Ishikawa (cell line): ENCODE data around the gene FAF2.

Source experiments
- CEBPB ChIP-seq: IDR thresholded peaks from 2 replicates; pipeline ENCODE4 v1.6.1; 2012
- CREB1 ChIP-seq: IDR thresholded peaks from 2 replicates; pipeline ENCODE4 v1.6.1; 2012; ENCODE audit warnings: low read depth
- EGR1 ChIP-seq: IDR thresholded peaks from 2 replicates; pipeline ENCODE4 v1.6.1; 2012
- EP300 ChIP-seq: IDR thresholded peaks from 2 replicates; pipeline ENCODE4 v1.6.1; 2012; ENCODE audit warnings: borderline replicate concordance
- FOXM1 ChIP-seq: IDR thresholded peaks from 2 replicates; pipeline ENCODE4 v1.6.1; 2012; ENCODE audit warnings: low read depth, borderline replicate concordance
- NFIC ChIP-seq: IDR thresholded peaks from 2 replicates; pipeline ENCODE4 v1.6.1; 2012
- RAD21 ChIP-seq: IDR thresholded peaks from 2 replicates; pipeline ENCODE4 v1.6.1; 2012; ENCODE audit warnings: low read depth
- TAF1 ChIP-seq: IDR thresholded peaks from 2 replicates; pipeline ENCODE4 v1.6.1; 2012; ENCODE audit warnings: low read depth, mild to moderate bottlenecking
- TCF12 ChIP-seq: IDR thresholded peaks from 2 replicates; pipeline ENCODE4 v1.6.1; 2012; ENCODE audit warnings: low read depth
- TEAD4 ChIP-seq: IDR thresholded peaks from 2 replicates; pipeline ENCODE4 v1.6.1; 2012
- YY1 ChIP-seq: IDR thresholded peaks from 2 replicates; pipeline ENCODE4 v1.6.1; 2012; ENCODE audit warnings: low read depth
- ZBTB7A ChIP-seq: IDR thresholded peaks from 2 replicates; pipeline ENCODE4 v1.6.1; 2012; ENCODE audit warnings: low read depth
- TF ChIP-seq, protein P1 (sequence below): IDR thresholded peaks from 2 replicates; pipeline ENCODE4 v1.6.1; 2012
- TF ChIP-seq, protein P2 (sequence below): IDR thresholded peaks from 2 replicates; pipeline ENCODE4 v1.6.1; 2012
- TF ChIP-seq, protein P3 (sequence below): IDR thresholded peaks from 2 replicates; pipeline ENCODE4 v1.6.1; 2012; ENCODE audit warnings: low read depth, mild to moderate bottlenecking

FAF2 gene

DNA sequence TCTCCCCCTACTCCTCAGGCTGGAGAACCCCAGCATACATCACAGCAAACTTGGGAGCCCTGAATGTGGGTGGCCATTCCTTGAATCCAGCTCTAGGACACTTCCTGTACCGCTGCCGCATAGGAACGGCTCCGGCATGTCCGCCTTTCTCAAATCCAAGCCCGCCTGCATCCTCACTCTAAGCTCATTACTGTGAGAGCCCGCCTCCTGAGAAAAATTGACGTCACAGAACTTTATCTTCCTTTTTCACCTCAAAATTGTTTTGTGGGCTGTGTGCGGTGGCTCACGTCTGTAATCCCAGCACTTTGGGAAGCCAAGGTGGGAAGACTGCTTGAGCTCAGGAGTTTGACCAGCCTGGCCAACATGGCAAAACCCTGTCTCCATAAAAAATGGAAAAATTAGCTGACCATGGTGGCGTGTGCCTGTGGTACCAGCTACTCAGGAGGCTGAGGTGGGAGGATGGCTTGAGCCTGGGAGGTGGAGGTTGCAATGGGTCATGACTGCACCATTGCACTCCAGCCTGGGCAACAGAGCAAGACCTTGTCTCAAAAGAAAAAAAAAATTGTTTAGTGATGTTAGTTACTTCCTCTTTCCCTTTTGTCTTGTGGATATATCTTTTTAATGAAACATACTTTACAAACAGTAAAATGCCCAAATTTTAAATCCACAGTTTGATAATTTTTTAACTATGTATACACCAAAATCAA, 66.2 kb downstream of the FAF2 start:
- no peak for TF ChIP-seq CREB1
- TF ChIP-seq RAD21: no peak
- TF ChIP-seq, protein P1, sequence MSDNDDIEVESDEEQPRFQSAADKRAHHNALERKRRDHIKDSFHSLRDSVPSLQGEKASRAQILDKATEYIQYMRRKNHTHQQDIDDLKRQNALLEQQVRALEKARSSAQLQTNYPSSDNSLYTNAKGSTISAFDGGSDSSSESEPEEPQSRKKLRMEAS: no peak
- TF ChIP-seq, protein P2, sequence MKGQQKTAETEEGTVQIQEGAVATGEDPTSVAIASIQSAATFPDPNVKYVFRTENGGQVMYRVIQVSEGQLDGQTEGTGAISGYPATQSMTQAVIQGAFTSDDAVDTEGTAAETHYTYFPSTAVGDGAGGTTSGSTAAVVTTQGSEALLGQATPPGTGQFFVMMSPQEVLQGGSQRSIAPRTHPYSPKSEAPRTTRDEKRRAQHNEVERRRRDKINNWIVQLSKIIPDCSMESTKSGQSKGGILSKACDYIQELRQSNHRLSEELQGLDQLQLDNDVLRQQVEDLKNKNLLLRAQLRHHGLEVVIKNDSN: no peak
- no peak for TF ChIP-seq FOXM1
- TF ChIP-seq TEAD4: no peak
- no peak for TF ChIP-seq TCF12
- no peak for TF ChIP-seq EP300
- no peak for TF ChIP-seq TAF1

DNA sequence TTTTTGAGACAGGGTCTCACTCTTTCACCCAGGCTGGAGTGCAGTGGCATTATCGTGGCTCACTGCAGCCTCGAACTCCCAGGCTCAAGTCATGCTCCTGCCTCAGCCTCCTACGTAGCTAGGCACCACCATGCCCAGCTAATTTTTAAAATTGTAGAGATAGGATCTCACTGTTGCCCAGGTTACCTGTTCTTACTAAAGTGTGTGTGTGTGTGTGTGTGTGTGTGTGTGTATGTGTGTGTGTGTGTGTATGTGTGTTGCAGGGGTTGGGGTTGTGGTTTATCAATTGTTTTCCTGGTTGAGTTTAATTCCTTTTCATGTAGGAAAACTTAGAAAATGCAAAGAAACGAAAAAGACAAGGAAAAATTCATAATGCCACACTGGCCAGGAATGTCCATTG, 67.2 kb downstream of the FAF2 start:
- TF ChIP-seq FOXM1 (no peak), CREB1 (no peak), ZBTB7A (no peak), RAD21 (no peak), EGR1 (no peak), EP300 (no peak), YY1 (no peak), CEBPB (no peak), TEAD4 (no peak), TCF12 (no peak), TAF1 (no peak), NFIC (no peak)
- TF ChIP-seq, protein P3, sequence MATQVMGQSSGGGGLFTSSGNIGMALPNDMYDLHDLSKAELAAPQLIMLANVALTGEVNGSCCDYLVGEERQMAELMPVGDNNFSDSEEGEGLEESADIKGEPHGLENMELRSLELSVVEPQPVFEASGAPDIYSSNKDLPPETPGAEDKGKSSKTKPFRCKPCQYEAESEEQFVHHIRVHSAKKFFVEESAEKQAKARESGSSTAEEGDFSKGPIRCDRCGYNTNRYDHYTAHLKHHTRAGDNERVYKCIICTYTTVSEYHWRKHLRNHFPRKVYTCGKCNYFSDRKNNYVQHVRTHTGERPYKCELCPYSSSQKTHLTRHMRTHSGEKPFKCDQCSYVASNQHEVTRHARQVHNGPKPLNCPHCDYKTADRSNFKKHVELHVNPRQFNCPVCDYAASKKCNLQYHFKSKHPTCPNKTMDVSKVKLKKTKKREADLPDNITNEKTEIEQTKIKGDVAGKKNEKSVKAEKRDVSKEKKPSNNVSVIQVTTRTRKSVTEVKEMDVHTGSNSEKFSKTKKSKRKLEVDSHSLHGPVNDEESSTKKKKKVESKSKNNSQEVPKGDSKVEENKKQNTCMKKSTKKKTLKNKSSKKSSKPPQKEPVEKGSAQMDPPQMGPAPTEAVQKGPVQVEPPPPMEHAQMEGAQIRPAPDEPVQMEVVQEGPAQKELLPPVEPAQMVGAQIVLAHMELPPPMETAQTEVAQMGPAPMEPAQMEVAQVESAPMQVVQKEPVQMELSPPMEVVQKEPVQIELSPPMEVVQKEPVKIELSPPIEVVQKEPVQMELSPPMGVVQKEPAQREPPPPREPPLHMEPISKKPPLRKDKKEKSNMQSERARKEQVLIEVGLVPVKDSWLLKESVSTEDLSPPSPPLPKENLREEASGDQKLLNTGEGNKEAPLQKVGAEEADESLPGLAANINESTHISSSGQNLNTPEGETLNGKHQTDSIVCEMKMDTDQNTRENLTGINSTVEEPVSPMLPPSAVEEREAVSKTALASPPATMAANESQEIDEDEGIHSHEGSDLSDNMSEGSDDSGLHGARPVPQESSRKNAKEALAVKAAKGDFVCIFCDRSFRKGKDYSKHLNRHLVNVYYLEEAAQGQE: no peak
- TF ChIP-seq, protein P1: no peak
- TF ChIP-seq, protein P2: no peak

DNA sequence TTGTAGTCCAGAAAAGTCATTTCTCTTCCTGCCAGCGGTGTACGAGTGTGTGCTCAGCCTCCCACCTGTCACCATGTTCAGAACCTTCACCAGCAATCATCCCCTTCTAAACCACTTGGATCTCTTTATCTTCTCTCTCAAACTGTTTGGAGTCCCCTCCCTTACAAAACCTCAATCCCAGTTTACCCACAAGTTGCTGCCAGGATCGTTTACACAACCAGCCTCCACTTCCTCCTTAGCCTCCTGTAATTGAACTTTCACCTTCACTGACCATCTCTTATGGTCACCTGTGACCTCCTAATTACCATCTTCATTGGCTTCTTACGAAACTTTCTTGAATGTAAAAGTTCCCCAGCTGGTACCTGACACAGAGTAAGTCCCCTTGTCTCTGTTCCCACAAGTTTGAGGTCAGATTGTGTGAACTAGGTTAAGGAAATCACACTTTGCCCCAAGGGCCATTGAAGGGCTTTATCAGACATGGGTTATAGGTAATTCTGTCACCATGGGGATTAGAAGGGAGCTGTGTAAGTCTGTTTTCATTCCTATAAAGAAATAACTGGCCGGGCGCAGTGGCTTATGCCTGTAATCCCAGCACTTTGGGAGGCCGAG, 69.0 kb downstream of the FAF2 start:
- TF ChIP-seq YY1 (no peak), TAF1 (no peak), NFIC (no peak), CREB1 (no peak)
- TF ChIP-seq, protein P1: no peak
- TF ChIP-seq, protein P2: no peak
- TF ChIP-seq, protein P3: no peak

DNA sequence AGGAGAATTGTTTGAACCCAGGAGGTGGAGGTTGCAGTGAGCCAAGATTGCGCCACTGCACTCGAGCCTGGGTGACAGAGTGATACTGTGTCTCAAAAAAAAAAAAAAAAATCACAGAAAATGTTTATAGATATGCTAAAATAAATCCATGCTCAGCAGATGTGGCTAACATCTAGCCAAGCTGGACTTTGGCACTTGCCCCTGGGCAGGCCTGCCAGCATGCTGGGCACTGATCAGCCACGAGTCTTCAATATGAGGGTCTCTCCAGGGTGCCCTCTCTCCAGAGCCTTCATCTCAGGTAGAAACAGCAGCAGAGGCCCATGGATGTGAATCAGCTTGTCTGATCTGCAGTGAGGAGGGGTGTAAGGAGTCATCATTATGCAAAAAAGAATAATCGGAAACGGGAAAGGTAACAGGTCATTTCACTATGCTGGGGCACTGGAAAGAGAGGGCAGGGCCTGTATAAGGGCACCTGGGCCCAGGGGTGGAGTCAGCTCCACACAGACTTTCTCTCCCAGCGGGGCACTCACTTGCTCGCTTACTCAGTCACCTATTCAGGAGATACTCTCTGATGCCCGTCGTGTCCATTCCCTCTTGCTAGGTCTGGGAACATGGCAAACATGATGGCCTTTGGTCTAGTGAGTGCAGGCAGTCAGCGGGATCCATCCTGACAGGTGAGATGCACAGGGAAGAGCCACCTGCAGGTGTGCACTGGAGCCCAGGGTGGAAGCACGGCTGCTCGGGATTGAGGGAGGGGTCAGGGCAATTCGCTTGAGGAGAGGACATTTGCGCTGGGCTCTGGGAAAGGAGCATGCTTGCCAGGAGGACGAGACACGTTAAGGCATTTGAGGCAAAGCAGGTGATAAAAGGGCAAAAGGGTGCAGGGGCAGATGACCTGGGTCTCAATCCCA, 71.9 kb downstream of the FAF2 start:
- TF ChIP-seq ZBTB7A (no peak), TEAD4 (no peak), EGR1 (no peak), YY1 (no peak), CEBPB (no peak), NFIC (no peak), RAD21 (no peak)
- TF ChIP-seq, protein P3: no peak
- TF ChIP-seq, protein P2: no peak
